Epithelial cell of proximal tubule (primary cell): ENCODE measurements around the gene FAM217B. TPM values are rescaled to one million over a fixed set of nuclear protein-coding genes. Genes with fewer than 3 reads are reported as not detected.
A peak's percentile ranks its signal among the peaks of the same experiment; 100 is the strongest.

ENCODE experiments used
- DNase-seq: peaks from one replicate; pipeline ENCODE4 v3.0.0-alpha.2; 2011; ENCODE audit warnings: low read depth
- H3K4me3 ChIP-seq: 2 replicates; pipeline ENCODE4 v1.5.1; 2011; ENCODE audit warnings: low read depth, mild to moderate bottlenecking, low read length
- total RNA-seq: library from RNA; depleted of rRNA; stranded (reverse); fragments of >200 nt; gene quantifications from 2 replicates; pipeline ENCODE4 v1.2.3, GENCODE V29; 2015
- TF ChIP-seq, protein P1 (sequence below): conservative IDR thresholded peaks from 2 replicates; pipeline ENCODE4 v1.5.1; 2012; ENCODE audit warnings: low read depth, mild to moderate bottlenecking, low read length

The FAM217B gene
- total RNA-seq, 1 donor from 2014 or later = 4.3 TPM

DNA sequence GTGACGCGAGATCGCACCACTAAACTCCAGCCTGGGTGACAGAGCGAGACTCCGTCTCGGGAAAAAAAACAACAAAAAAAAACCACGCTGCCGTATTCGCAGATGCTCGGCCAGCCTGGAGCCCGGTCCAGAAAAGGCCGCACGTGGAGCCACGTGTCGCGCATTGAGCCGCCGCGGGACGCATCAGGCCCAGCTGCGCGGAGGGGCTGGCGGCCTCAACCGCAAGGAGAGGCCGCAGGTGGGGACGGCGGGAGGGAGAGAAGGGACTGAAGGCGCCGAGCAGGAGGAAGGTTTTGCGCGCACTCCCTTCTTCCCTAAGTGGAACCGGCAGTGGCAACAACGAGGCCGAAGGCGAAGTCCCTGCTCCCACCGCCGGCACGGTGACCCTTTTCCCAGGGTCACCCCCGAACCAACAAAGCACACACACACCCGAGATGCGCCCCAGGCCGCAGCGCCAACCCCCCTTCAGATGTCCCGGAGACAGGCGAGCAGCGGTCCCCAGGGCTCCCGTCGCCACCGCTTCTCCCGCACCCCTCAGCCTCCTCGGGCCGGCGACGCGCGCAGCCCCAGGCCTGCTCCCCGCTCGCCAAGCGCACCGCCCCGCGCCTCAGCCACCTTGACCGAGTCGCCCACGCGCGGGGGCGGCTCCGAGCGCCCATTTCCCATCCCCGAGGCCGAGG lies 7.4 kb upstream of the FAM217B start:
- no peak overlapping the region for H3K4me3 ChIP-seq
- TF ChIP-seq, protein P1, sequence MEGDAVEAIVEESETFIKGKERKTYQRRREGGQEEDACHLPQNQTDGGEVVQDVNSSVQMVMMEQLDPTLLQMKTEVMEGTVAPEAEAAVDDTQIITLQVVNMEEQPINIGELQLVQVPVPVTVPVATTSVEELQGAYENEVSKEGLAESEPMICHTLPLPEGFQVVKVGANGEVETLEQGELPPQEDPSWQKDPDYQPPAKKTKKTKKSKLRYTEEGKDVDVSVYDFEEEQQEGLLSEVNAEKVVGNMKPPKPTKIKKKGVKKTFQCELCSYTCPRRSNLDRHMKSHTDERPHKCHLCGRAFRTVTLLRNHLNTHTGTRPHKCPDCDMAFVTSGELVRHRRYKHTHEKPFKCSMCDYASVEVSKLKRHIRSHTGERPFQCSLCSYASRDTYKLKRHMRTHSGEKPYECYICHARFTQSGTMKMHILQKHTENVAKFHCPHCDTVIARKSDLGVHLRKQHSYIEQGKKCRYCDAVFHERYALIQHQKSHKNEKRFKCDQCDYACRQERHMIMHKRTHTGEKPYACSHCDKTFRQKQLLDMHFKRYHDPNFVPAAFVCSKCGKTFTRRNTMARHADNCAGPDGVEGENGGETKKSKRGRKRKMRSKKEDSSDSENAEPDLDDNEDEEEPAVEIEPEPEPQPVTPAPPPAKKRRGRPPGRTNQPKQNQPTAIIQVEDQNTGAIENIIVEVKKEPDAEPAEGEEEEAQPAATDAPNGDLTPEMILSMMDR = no peak
- no peak for DNase-seq

DNA sequence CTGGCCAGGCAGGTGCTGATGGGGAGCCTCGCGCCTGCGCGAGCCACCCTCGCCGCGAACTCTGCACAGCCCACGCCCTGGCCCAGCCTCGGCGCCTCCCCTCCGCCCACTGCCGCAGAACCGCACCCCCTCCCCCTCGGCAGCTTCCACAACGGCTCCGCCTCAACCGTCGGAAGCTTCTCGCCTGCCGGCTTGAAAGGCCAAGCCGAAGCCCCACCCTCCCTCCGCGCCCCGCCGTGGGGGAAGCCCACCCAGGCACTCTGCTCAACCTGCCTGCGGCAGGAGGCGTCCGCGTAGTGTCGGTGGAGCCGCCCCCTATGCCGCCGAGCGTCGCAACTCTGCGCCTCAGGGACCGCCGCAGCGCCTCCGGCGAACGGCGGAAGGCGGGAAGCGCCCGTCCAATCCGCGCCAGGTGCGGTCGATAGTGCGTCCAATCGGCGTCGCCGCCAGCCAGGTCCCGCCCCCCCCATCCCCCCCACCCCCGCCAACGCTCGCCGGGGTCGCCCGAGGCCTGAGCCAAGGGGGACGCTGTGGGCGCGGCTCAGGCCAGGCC lies 6.8 kb upstream of the FAM217B start, which contains the start of gene SYCP2:
Gene SYCP2 (minus strand): TSS at position 342 of the 553 bp plus-strand sequence. CDS start 11,224 bp downstream, outside the sequence.
- H3K4me3 ChIP-seq = peak within 1 kb of the TSS; percentile 75
- DNase-seq = no peak
- TF ChIP-seq, protein P1 = no peak

- DNase-seq = no peak
- TF ChIP-seq, protein P1 = peak; percentile 86
- H3K4me3 ChIP-seq = peak overlapping the region; percentile 75
Measured at GRCh38 chr20:59933849-59934585, 6.2 kb upstream of the FAM217B start.

- DNase-seq = no peak
- H3K4me3 ChIP-seq = no peak overlapping the region
- TF ChIP-seq, protein P1 = no peak
Measured at GRCh38 chr20:59935457-59936185, 4.6 kb upstream of the FAM217B start.

GRCh38 chr20:59936409-59936808 lies 3.8 kb upstream of the FAM217B start:
- TF ChIP-seq, protein P1 = no peak
- no peak overlapping the region for H3K4me3 ChIP-seq
- DNase-seq = no peak

GRCh38 chr20:59937150-59937549 lies 3.0 kb upstream of the FAM217B start:
- H3K4me3 ChIP-seq = no peak overlapping the region
- no peak for DNase-seq
- TF ChIP-seq, protein P1 = no peak
